ENCODE data around the gene VPS4A. TPM values are rescaled to one million over a fixed set of nuclear protein-coding genes. Genes with fewer than 3 reads are reported as not detected.
A peak's percentile ranks its signal among the peaks of the same experiment; 100 is the strongest.
"Not testable (repeated sequence)": the region's sequence is repeated elsewhere in the genome, so short reads cannot be mapped to it uniquely, and the experiment has no call there.

Gene VPS4A
- total RNA-seq, 1 donor from 2014 or later: 28.9 TPM

DNA sequence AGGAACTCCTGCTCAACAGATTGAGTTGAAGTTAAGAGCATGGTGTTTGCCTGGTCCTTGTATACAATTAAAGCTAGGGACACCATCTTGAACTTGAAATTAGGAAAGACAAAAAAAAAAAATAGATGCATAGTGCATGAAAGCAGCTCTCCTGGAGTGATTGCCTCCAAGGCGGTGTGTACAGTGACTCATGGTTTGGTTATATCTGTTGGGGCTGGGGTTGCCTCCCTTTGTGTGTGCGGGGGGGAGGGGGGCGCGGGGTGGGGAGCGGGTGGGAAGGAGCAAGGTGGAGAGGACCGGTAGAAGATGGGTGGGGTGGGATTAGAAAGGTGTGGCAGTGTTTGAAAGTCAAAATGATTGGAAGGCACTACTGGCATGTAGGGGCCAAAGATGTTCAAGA lies 37.1 kb downstream of the VPS4A start:
- no peak for ATAC-seq

DNA sequence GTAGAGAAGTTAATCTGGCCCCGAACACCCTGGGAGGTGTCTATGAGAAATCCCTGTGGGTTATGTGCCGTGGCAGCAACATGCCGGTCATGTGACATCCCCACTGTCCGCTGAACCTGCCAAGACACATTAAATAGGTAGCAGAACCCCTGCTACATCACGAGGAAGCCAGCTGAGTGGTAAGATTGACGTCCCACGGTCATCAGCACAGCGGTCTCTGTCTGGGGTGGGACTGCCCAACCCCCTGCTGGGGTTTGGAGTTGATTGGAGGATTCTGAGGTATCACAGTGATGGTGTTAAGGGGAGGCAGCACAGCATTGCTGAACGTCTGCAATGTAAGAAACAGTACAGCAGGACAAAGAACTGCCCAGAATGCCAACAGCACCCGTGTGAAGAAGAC lies 38.4 kb downstream of the VPS4A start:
- H3K4me3 ChIP-seq: no peak overlapping the region
- no peaks in the 10 kb centered on the region for H3K4me1 ChIP-seq
- no peak for ATAC-seq
- no peak overlapping the region for H3K27ac ChIP-seq
- intact Hi-C loops (cut with DNase I): no loop called here
- TF ChIP-seq, protein P1, sequence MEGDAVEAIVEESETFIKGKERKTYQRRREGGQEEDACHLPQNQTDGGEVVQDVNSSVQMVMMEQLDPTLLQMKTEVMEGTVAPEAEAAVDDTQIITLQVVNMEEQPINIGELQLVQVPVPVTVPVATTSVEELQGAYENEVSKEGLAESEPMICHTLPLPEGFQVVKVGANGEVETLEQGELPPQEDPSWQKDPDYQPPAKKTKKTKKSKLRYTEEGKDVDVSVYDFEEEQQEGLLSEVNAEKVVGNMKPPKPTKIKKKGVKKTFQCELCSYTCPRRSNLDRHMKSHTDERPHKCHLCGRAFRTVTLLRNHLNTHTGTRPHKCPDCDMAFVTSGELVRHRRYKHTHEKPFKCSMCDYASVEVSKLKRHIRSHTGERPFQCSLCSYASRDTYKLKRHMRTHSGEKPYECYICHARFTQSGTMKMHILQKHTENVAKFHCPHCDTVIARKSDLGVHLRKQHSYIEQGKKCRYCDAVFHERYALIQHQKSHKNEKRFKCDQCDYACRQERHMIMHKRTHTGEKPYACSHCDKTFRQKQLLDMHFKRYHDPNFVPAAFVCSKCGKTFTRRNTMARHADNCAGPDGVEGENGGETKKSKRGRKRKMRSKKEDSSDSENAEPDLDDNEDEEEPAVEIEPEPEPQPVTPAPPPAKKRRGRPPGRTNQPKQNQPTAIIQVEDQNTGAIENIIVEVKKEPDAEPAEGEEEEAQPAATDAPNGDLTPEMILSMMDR (IDR thresholded peaks at IDR 0.05): no peak
- DNase-seq: no peak
- no peaks in the 10 kb centered on the region for H3K9me3 ChIP-seq
- no peaks in the 10 kb centered on the region for H3K27me3 ChIP-seq
- H3K36me3 ChIP-seq: peaks cover 26% of the 10 kb centered on the region

More for the DNA sequence above, 37.1 kb downstream of the VPS4A start:
- DNase-seq: no peak
- H3K4me1 ChIP-seq: no peaks in the 10 kb centered on the region
- H3K4me3 ChIP-seq: no peak overlapping the region
- H3K27ac ChIP-seq: no peak overlapping the region
- intact Hi-C loops (cut with DNase I): no loop called here
- no peaks in the 10 kb centered on the region for H3K27me3 ChIP-seq
- peaks cover 36% of the 10 kb centered on the region for H3K36me3 ChIP-seq
- TF ChIP-seq, protein P1 (IDR thresholded peaks at IDR 0.05): no peak
- no peaks in the 10 kb centered on the region for H3K9me3 ChIP-seq

DNA sequence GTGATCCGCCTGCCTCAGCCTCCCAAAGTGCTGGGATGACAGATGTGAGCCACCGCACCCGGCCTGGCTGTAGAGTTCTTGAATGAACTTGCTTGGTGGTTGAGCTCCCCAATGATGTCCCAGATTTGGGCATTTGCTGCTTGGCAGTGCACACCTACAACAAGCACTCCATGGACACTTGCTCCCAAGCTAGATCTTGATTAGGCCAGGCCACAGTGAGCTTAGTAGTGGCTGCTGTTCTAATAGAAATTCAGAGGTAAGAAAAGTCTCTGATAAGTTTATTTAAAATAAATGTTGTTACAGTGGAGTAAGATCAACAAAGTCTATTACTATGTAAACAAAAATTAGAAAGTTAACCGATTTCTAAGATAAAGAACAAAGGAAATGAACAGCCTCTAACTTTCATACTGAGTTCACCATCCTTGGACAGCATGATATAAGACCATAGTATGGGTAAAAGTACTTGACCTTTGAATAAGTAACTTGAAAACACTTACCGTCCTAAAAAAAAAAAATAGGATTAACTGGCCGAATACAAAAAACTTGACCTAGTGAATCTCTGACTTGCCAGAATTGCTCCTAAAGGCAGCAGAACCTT lies 39.5 kb downstream of the VPS4A start:
- Histone ChIP-seq H3K36me3 (peaks cover 37% of the 10 kb centered on the region), H3K9me3 (no peaks in the 10 kb centered on the region), H3K4me1 (no peaks in the 10 kb centered on the region), H3K27ac (no peak overlapping the region), H3K27me3 (no peaks in the 10 kb centered on the region), H3K4me3 (no peak overlapping the region)
- TF ChIP-seq, protein P1 (IDR thresholded peaks at IDR 0.05): no peak
- intact Hi-C loops (cut with DNase I): no loop called here
- ATAC-seq (peak; percentile 49), DNase-seq (no peak)

DNA sequence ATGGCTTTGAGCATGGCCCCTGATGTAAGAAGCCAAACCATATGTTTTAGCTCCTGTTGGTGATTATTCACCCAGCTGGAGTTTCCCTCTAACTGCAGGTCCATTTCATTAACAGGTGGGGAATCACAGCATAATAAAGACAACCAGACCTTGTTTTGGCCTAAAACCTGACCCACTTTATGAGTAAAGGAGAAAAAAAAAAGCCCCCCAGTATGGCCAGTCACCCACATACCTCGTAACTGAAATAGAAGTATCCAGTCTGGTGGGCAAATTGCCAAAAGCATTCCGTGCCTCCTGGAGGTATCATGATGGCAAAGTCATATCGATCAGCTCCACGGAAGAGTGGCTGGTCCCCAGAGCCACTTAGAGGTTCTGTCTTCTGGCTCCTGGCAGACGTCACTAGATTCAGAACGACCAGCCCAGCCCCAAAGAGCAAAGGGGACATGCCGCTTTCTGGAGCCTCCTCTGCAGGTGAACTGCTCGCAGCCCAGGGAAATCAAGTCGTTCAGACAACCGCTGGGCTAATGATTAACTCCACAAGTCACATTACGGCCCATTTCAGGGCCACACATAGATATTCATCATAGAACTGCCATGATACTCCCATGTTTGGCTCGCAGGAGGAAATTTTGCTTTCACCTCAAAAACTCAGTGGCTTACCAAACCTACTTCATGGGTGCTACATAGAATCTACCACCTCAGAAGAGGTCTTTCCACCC lies 40.3 kb downstream of the VPS4A start, which contains the start of gene TMED6:
Gene TMED6, minus strand, starts transcription at position 478 of the 719 bp plus-strand sequence. Its CDS starts 33 bp downstream, at position 445.
- TF ChIP-seq, protein P1 (IDR thresholded peaks at IDR 0.05): no peak
- H3K4me3 ChIP-seq: no peak within 1 kb of the TSS
- DNase-seq: no peak
- H3K27ac ChIP-seq: no peak within 1 kb of the TSS
- ATAC-seq: peak; percentile 43
- peaks cover 45% of the 10 kb centered on the region for H3K36me3 ChIP-seq
- H3K27me3 ChIP-seq: no peaks in the 10 kb centered on the region
- intact Hi-C loops (cut with DNase I): no loop called here
- H3K4me1 ChIP-seq: no peaks in the 10 kb centered on the region
- no peaks in the 10 kb centered on the region for H3K9me3 ChIP-seq

DNA sequence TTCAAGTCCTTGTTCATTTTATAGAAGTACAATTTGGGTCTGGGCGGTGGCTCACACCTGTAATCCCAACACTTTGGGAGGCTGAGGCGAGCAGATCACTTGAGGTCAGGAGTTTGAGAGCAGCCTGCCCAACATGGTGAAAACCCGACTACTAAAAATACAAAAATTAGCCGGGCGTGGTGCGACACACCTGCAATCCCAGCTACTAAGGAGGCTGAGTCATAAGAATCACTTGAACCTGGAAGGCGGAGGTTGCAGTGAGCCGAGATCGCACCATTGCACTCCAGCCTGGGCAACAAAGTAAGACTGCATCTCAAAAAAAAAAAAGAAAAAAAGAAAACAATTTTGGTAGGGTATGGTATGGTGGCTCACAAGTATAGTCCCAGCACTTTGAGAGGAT lies 48.9 kb downstream of the VPS4A start:
- H3K4me1 ChIP-seq; ATAC-seq; intact Hi-C loops (cut with DNase I); H3K9me3 ChIP-seq; H3K4me3 ChIP-seq; H3K27me3 ChIP-seq; H3K27ac ChIP-seq; DNase-seq: not testable (repeated sequence)
- peaks cover 43% of the 10 kb centered on the region for H3K36me3 ChIP-seq

DNA sequence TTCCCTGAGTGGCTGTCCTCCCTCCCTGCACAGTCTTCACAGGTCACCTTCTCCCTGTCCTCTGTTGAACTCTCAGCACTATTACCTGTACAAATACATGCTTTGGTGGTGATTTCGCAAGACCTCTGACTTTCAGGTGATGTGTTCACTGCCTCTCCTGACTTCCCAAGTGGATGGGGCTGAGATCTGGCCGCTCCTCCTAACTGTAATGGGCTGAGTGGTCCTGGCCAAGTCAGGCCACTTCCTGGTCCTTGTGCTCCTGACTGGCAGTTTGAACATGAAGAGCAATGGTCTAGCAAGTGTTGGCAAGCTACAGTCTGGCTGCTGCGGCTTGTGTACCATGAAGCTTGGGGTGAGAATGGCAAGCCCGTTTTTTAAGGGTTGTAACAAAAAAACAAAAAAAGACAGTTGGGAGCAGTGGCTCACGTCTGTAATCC lies 52.1 kb downstream of the VPS4A start:
- Histone ChIP-seq H3K9me3 (no peaks in the 10 kb centered on the region), H3K4me1 (no peaks in the 10 kb centered on the region), H3K4me3 (no peak overlapping the region), H3K27me3 (no peaks in the 10 kb centered on the region), H3K36me3 (peaks cover 49% of the 10 kb centered on the region), H3K27ac (no peak overlapping the region)
- intact Hi-C loops (cut with DNase I): no loop called here
- peak; percentile 95 for ATAC-seq
- peak; percentile 85 for DNase-seq
- TF ChIP-seq, protein P1 (IDR thresholded peaks at IDR 0.05): no peak
